SK-N-SH (cell line): ENCODE measurements around the gene DHRS4L2. TPM values are rescaled to one million over a fixed set of nuclear protein-coding genes. Genes with fewer than 3 reads are reported as not detected.
A peak's percentile ranks its signal among the peaks of the same experiment; 100 is the strongest.

Experiments used
- CTCF ChIA-PET: fragments of 300-600, 350-600 bp; formaldehyde crosslinking; extraction: SDS; loops from one replicate; lab custom pipeline; 2021; lab: Yijun Ruan, JAX
- POLR2A ChIA-PET: fragments of 350-600 bp; sonication (Branson Sonifier 250); formaldehyde crosslinking; extraction: SDS; loops from one replicate; lab custom pipeline; 2020; ENCODE audit warnings: antibody characterized with exemption, inconsistent platforms; lab: Yijun Ruan, JAX
- DNase-seq: peaks from one replicate; pipeline ENCODE4 v3.0.0; 2012
- H2AFZ ChIP-seq: fragments of 200-600 bp; sonication (generic); 2 replicates; pipeline ENCODE4 v1.8.1; 2016; ENCODE audit warnings: antibody characterized with exemption, mild to moderate bottlenecking, low read depth
- H3F3A ChIP-seq: fragments of 200-600 bp; sonication (generic); replicated peaks from 2 replicates; pipeline ENCODE3; 2016; ENCODE audit warnings: antibody characterized with exemption, mild to moderate bottlenecking; ENCODE audit not compliant: insufficient read depth
- H3K27ac ChIP-seq, 2 experiments: fragments of 200-500 bp in 1 of 2; fragments of 200-600 bp in 1 of 2; sonication (Bioruptor generic) in 1 of 2; sonication (generic), shearing (Covaris generic) in 1 of 2; 2 replicates each; pipeline versions ENCODE4 v1.5.1 to v1.6.1; 2014 to 2016; ENCODE audit warnings: low read depth in 2 of 2, inconsistent platforms in 1 of 2, low read length in 1 of 2, mild to moderate bottlenecking in 1 of 2, mixed read lengths in 1 of 2
- H3K27me3 ChIP-seq: fragments of 200-600 bp; sonication (generic), shearing (Covaris generic); 2 replicates; pipeline ENCODE4 v1.6.1; 2016; ENCODE audit warnings: mixed run types; ENCODE audit not compliant: insufficient read depth
- H3K36me3 ChIP-seq, 2 experiments: fragments of 200-500 bp in 1 of 2; fragments of 200-600 bp in 1 of 2; sonication (Bioruptor generic) in 1 of 2; sonication (generic) in 1 of 2; replicated peaks in 1 of 2; 2 replicates each; pipeline versions ENCODE3 to v1.5.1; 2014 to 2016; ENCODE audit warnings: low read length in 1 of 2, mild to moderate bottlenecking in 1 of 2; ENCODE audit not compliant: insufficient read depth in 2 of 2, control insufficient read depth in 1 of 2
- H3K4me1 ChIP-seq, 2 experiments: fragments of 200-500 bp in 1 of 2; fragments of 200-600 bp in 1 of 2; sonication (Bioruptor generic) in 1 of 2; sonication (generic), shearing (Covaris generic) in 1 of 2; 2 replicates each; pipeline versions ENCODE4 v1.5.1 to v1.6.1; 2014 to 2016; ENCODE audit warnings: low read depth in 1 of 2, low read length in 1 of 2, mixed run types in 1 of 2; ENCODE audit not compliant: insufficient read depth in 2 of 2, control insufficient read depth in 1 of 2
- H3K4me2 ChIP-seq: fragments of 200-600 bp; sonication (generic), shearing (Covaris generic); 2 replicates; pipeline ENCODE4 v1.6.1; 2017; ENCODE audit warnings: mixed run types
- H3K4me3 ChIP-seq, 2 experiments: fragments of 200-500 bp in 1 of 2; fragments of 200-600 bp in 1 of 2; sonication (Bioruptor generic) in 1 of 2; sonication (generic), shearing (Covaris generic) in 1 of 2; 2 replicates each; pipeline versions ENCODE4 v1.5.1 to v1.8.1; 2014 to 2016; ENCODE audit warnings: low read depth in 2 of 2, inconsistent platforms in 1 of 2, low read length in 1 of 2, mild to moderate bottlenecking in 1 of 2, mixed read lengths in 1 of 2, moderate library complexity in 1 of 2
- H3K79me2 ChIP-seq: fragments of 200-600 bp; sonication (generic); 2 replicates; pipeline ENCODE4 v1.8.1; 2017; ENCODE audit warnings: mild to moderate bottlenecking; ENCODE audit not compliant: insufficient read depth
- H3K9ac ChIP-seq: fragments of 200-600 bp; sonication (generic); 2 replicates; pipeline ENCODE4 v1.6.1; 2017; ENCODE audit warnings: mixed run types
- H3K9me2 ChIP-seq: fragments of 200-600 bp; sonication (generic); 2 replicates; pipeline ENCODE4 v1.6.1; 2017; ENCODE audit warnings: mixed run types
- H3K9me3 ChIP-seq: fragments of 200-600 bp; sonication (generic); 2 replicates; pipeline ENCODE4 v1.6.1; 2017; ENCODE audit warnings: mixed run types, mild to moderate bottlenecking, moderate library complexity
- H4K20me1 ChIP-seq: fragments of 200-600 bp; sonication (generic); 2 replicates; pipeline ENCODE4 v1.6.1; 2017; ENCODE audit warnings: mild to moderate bottlenecking, mixed run types; ENCODE audit not compliant: insufficient read depth
- CHD2 ChIP-seq: fragments of 150-350 bp; IDR thresholded peaks from 2 replicates; pipeline ENCODE4 v1.6.1; 2018; ENCODE audit warnings: low read length; ENCODE audit not compliant: partially characterized antibody
- ELF1 ChIP-seq: IDR thresholded peaks from 2 replicates; pipeline ENCODE4 v1.4.0; 2012
- FOSL2 ChIP-seq: IDR thresholded peaks from 2 replicates; pipeline ENCODE4 v1.4.0; 2012; ENCODE audit warnings: low read depth, mild to moderate bottlenecking, moderate library complexity, borderline replicate concordance
- JUND ChIP-seq: IDR thresholded peaks from 2 replicates; pipeline ENCODE4 v1.4.0; 2012
- MXI1 ChIP-seq: IDR thresholded peaks from 2 replicates; pipeline ENCODE4 v1.6.1; 2012; ENCODE audit warnings: mild to moderate bottlenecking, low read depth, low read length, improper control_type of control experiment
- POLR2AphosphoS5 ChIP-seq: IDR thresholded peaks from 2 replicates; pipeline ENCODE4 v1.6.1; 2012; ENCODE audit warnings: low read depth, low read length
- RCOR1 ChIP-seq: fragments of 150-350 bp; IDR thresholded peaks from 2 replicates; pipeline ENCODE4 v1.6.1; 2017; ENCODE audit warnings: antibody characterized with exemption, low read length
- RFX5 ChIP-seq: IDR thresholded peaks from 2 replicates; pipeline ENCODE4 v1.6.1; 2012; ENCODE audit warnings: mild to moderate bottlenecking, improper control_type of control experiment, low read length
- RXRA ChIP-seq: IDR thresholded peaks from 2 replicates; pipeline ENCODE4 v1.4.0; 2012; ENCODE audit warnings: low read depth, mild to moderate bottlenecking, borderline replicate concordance
- SMC3 ChIP-seq: IDR thresholded peaks from 2 replicates; pipeline ENCODE4 v1.6.1; 2012; ENCODE audit warnings: low read depth, low read length, improper control_type of control experiment
- TCF12 ChIP-seq: IDR thresholded peaks from 2 replicates; pipeline ENCODE4 v1.4.0; 2012
- WGBS: methylation state at CpG from one replicate; pipeline ENCODE4 v1.1.6; 2017; ENCODE audit warnings: low lambda C conversion rate; 5-methylcytosine and 5-hydroxymethylcytosine counted together
- polyA plus RNA-seq, 3 experiments: library from polyadenylated mRNA; depleted of rRNA; stranded (reverse); fragments of >200 nt; gene quantifications; 2 replicates each; pipeline ENCODE4 v1.2.3, GENCODE V29; 2012
- TF ChIP-seq, protein P1 (sequence below): fragments of 150-350 bp; IDR thresholded peaks from 2 replicates; pipeline ENCODE4 v1.6.1; 2017; ENCODE audit warnings: antibody characterized with exemption, low read length, low read depth, borderline replicate concordance
- TF ChIP-seq, protein P2 (sequence below): IDR thresholded peaks from 2 replicates; pipeline ENCODE4 v1.6.1; 2012; ENCODE audit warnings: mild to moderate bottlenecking, low read depth, low read length, moderate library complexity
- TF ChIP-seq, protein P3 (sequence below): fragments of 150-350 bp; IDR thresholded peaks from 2 replicates; pipeline ENCODE4 v1.6.1; 2016; ENCODE audit warnings: mild to moderate bottlenecking, low read depth, low read length
- TF ChIP-seq, protein P4 (sequence below): fragments of 200-600 bp; sonication (generic); IDR thresholded peaks from 2 replicates; pipeline ENCODE4 v1.6.1; 2017; ENCODE audit warnings: antibody characterized with exemption, mild to moderate bottlenecking, moderate library complexity

DHRS4L2 gene
- polyA plus RNA-seq, 1 of the 3 experiments (the other 2 are of a cell fraction), result 14.6 TPM

DNA sequence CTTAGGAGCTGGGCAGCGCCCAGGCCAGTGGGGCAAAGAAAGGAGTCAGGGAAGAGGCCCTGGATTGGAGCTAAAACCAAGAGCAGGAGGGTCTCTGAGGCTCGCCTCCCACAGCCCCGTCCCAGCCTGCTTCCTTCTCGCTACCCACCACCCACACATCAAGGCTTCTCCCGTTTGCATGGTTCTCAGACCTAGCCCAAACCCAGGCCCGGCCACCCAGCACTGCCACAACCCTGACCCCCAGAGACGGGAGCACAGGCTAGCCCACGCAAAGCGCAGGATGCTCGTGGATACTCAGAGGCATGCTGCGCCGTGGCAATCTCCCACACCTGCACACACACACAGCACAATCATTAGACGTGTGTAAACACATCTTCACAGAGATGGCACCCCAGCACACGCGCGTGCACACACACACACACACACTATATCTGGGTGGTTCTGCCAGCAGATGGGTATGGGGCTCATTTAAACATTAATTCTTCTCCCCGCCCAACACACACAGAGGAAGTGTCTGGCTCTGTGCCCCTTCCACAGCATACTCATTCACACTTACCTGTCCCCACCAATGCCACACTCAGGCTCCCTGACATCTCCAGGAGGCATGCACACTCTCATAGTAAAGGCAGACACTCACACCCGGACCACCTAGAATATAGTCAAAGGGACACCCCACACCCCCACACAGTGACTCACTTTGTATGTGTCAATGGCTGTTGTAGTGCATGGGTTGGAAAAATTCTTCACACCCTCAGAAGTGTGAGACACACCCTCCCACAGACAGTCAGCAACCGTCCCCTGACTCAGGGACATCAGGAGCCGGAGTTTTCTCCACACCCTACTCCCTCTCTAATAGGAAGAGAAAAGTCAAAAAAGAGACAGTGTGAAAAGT, 64.2 kb downstream of the DHRS4L2 start:
- Histone ChIP-seq H3K36me3 (no peaks in the 10 kb centered on the region), H3K4me2 (peak overlapping the region; percentile 88), H3K9me2 (no peaks in the 10 kb centered on the region), H3K4me1 (peaks cover 0 to 18% of the 10 kb centered on the region in 2 experiments; a peak in 1 of 4 replicates), H3K79me2 (no peaks in the 10 kb centered on the region), H3K27me3 (no peaks in the 10 kb centered on the region), H3K4me3 (peak overlapping the region; percentile 72 to 80; a peak in 3 of 4 replicates), H3K9ac (no peak overlapping the region), H3K9me3 (no peaks in the 10 kb centered on the region), H3K27ac (peak overlapping the region in 1 of 2 experiments; percentile 8; a peak in 1 of 4 replicates), H3F3A (no peaks in the 10 kb centered on the region), H2AFZ (no peak overlapping the region), H4K20me1 (no peaks in the 10 kb centered on the region)
- POLR2A ChIA-PET, result interaction anchor here (0.6 to 3.1 kb wide), 14 partner anchors 14 to 464 kb away, joined by 3 to 22 read pairs (median 6); partner anchors contain the start of genes DCAF11, EMC9, IRF9 and NRL
- TF ChIP-seq POLR2AphosphoS5 (no peak), CHD2 (no peak), TCF12 (no peak), RXRA (no peak), MXI1 (no peak), FOSL2 (no peak), RCOR1 (no peak), RFX5 (no peak), ELF1 (no peak), SMC3 (no peak), JUND (no peak)
- TF ChIP-seq, protein P1, sequence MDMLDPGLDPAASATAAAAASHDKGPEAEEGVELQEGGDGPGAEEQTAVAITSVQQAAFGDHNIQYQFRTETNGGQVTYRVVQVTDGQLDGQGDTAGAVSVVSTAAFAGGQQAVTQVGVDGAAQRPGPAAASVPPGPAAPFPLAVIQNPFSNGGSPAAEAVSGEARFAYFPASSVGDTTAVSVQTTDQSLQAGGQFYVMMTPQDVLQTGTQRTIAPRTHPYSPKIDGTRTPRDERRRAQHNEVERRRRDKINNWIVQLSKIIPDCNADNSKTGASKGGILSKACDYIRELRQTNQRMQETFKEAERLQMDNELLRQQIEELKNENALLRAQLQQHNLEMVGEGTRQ, result no peak
- TF ChIP-seq, protein P2, sequence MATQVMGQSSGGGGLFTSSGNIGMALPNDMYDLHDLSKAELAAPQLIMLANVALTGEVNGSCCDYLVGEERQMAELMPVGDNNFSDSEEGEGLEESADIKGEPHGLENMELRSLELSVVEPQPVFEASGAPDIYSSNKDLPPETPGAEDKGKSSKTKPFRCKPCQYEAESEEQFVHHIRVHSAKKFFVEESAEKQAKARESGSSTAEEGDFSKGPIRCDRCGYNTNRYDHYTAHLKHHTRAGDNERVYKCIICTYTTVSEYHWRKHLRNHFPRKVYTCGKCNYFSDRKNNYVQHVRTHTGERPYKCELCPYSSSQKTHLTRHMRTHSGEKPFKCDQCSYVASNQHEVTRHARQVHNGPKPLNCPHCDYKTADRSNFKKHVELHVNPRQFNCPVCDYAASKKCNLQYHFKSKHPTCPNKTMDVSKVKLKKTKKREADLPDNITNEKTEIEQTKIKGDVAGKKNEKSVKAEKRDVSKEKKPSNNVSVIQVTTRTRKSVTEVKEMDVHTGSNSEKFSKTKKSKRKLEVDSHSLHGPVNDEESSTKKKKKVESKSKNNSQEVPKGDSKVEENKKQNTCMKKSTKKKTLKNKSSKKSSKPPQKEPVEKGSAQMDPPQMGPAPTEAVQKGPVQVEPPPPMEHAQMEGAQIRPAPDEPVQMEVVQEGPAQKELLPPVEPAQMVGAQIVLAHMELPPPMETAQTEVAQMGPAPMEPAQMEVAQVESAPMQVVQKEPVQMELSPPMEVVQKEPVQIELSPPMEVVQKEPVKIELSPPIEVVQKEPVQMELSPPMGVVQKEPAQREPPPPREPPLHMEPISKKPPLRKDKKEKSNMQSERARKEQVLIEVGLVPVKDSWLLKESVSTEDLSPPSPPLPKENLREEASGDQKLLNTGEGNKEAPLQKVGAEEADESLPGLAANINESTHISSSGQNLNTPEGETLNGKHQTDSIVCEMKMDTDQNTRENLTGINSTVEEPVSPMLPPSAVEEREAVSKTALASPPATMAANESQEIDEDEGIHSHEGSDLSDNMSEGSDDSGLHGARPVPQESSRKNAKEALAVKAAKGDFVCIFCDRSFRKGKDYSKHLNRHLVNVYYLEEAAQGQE, result no peak
- TF ChIP-seq, protein P3, sequence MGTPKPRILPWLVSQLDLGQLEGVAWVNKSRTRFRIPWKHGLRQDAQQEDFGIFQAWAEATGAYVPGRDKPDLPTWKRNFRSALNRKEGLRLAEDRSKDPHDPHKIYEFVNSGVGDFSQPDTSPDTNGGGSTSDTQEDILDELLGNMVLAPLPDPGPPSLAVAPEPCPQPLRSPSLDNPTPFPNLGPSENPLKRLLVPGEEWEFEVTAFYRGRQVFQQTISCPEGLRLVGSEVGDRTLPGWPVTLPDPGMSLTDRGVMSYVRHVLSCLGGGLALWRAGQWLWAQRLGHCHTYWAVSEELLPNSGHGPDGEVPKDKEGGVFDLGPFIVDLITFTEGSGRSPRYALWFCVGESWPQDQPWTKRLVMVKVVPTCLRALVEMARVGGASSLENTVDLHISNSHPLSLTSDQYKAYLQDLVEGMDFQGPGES, result no peak
- TF ChIP-seq, protein P4, sequence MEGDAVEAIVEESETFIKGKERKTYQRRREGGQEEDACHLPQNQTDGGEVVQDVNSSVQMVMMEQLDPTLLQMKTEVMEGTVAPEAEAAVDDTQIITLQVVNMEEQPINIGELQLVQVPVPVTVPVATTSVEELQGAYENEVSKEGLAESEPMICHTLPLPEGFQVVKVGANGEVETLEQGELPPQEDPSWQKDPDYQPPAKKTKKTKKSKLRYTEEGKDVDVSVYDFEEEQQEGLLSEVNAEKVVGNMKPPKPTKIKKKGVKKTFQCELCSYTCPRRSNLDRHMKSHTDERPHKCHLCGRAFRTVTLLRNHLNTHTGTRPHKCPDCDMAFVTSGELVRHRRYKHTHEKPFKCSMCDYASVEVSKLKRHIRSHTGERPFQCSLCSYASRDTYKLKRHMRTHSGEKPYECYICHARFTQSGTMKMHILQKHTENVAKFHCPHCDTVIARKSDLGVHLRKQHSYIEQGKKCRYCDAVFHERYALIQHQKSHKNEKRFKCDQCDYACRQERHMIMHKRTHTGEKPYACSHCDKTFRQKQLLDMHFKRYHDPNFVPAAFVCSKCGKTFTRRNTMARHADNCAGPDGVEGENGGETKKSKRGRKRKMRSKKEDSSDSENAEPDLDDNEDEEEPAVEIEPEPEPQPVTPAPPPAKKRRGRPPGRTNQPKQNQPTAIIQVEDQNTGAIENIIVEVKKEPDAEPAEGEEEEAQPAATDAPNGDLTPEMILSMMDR, result no peak
- DNase-seq, result no peak
- 79% methylated on average over 18 of the region's 20 CpGs for WGBS
- CTCF ChIA-PET, result interaction anchor here (1.0 to 42.8 kb wide), 5 partner anchors 32 to 464 kb away, joined by 3 to 1159 read pairs (median 5); partner anchors contain the start of gene PCK2
